ENCODE data around the gene PRLR.

Gene PRLR

GRCh38 chr5:35087991-35088390, 142.3 kb downstream of the PRLR start:
- TF ChIP-seq CSRNP3 (CRISPR knock-in tag; IDR thresholded peaks at IDR 0.05) (no peak), ZFP30 (CRISPR knock-in tag; IDR thresholded peaks at IDR 0.05) (no peak), GLIS3 (CRISPR knock-in tag; IDR thresholded peaks at IDR 0.05) (no peak), SNAI2 (CRISPR knock-in tag; IDR thresholded peaks at IDR 0.05) (no peak), ZNF8 (CRISPR knock-in tag; IDR thresholded peaks at IDR 0.05) (no peak), OSR1 (CRISPR knock-in tag; IDR thresholded peaks at IDR 0.05) (no peak), PATZ1 (CRISPR knock-in tag; IDR thresholded peaks at IDR 0.05; ENCODE audit: borderline replicate concordance) (no peak), CREB5 (CRISPR knock-in tag; IDR thresholded peaks at IDR 0.05; ENCODE audit: low read depth) (no peak), POU6F1 (CRISPR knock-in tag; IDR thresholded peaks at IDR 0.05; ENCODE audit: borderline replicate concordance, low read depth) (no peak), BACH2 (CRISPR knock-in tag; IDR thresholded peaks at IDR 0.05; ENCODE audit: borderline replicate concordance) (no peak)
- peak; percentile 60 for ATAC-seq

- ATAC-seq, result no peak
- TF ChIP-seq SNAI2 (CRISPR knock-in tag; IDR thresholded peaks at IDR 0.05), result no peak
- no peak for TF ChIP-seq CREB5 (CRISPR knock-in tag; IDR thresholded peaks at IDR 0.05; ENCODE audit: low read depth)
- no peak for TF ChIP-seq ISL1 (CRISPR knock-in tag; IDR thresholded peaks at IDR 0.05)
- TF ChIP-seq ZC3H10 (CRISPR knock-in tag; IDR thresholded peaks at IDR 0.05), result no peak
- no peak for TF ChIP-seq OSR1 (CRISPR knock-in tag; IDR thresholded peaks at IDR 0.05)
- TF ChIP-seq RARB (CRISPR knock-in tag; IDR thresholded peaks at IDR 0.05), result no peak
- TF ChIP-seq ZFP3 (CRISPR knock-in tag; IDR thresholded peaks at IDR 0.05), result no peak
- TF ChIP-seq TCF4 (CRISPR knock-in tag; IDR thresholded peaks at IDR 0.05; ENCODE audit: borderline replicate concordance), result no peak
- TF ChIP-seq GLIS3 (CRISPR knock-in tag; IDR thresholded peaks at IDR 0.05), result no peak
- TF ChIP-seq TSHZ2 (CRISPR knock-in tag; IDR thresholded peaks at IDR 0.05), result no peak
- TF ChIP-seq PATZ1 (CRISPR knock-in tag; IDR thresholded peaks at IDR 0.05; ENCODE audit: borderline replicate concordance), result no peak
- no peak for TF ChIP-seq BACH2 (CRISPR knock-in tag; IDR thresholded peaks at IDR 0.05; ENCODE audit: borderline replicate concordance)
- no peak for TF ChIP-seq TOX (CRISPR knock-in tag; IDR thresholded peaks at IDR 0.05; ENCODE audit: borderline replicate concordance)
- no peak for TF ChIP-seq ARNTL (CRISPR knock-in tag; IDR thresholded peaks at IDR 0.05; ENCODE audit: borderline replicate concordance, low read depth)
- no peak for TF ChIP-seq ZNF565 (CRISPR knock-in tag; conservative IDR thresholded peaks at IDR 0.05; ENCODE audit: low read depth)
Measured at GRCh38 chr5:35083150-35083549, 147.1 kb downstream of the PRLR start.

Data from SK-N-SH treated with all-trans-retinoic acid at 6 μM for 48 hours (cell line).